Measurements from ENCODE around the gene FARSA.

GRCh38 chr19:12954612-12954962, 21.1 kb upstream of the FARSA start:
- TF ChIP-seq CTCF (IDR thresholded peaks at IDR 0.05), result no peak
- TF ChIP-seq POLR2A (IDR thresholded peaks at IDR 0.05), result no peak

Data from body of pancreas (tissue), 4 donors.